OCI-LY1 (cell line): Measurements from ENCODE around the gene CAPN12.
"Not testable (repeated sequence)": the region's sequence is repeated elsewhere in the genome, so short reads cannot be mapped to it uniquely, and the experiment has no call there.

Experiments
- EZH2 ChIP-seq: fragments of 200-600 bp; sonication (generic), shearing (Covaris generic); IDR thresholded peaks from 2 replicates; pipeline ENCODE4 v1.8.0; 2017; ENCODE audit warnings: borderline replicate concordance, mixed run types, mild to moderate bottlenecking, antibody characterized with exemption, low read length, moderate library complexity, mixed read lengths
- TF ChIP-seq, protein P1 (sequence below): fragments of 200-600 bp; sonication (generic), shearing (Covaris generic); IDR thresholded peaks from 2 replicates; pipeline ENCODE4 v1.5.1; 2017; ENCODE audit warnings: mild to moderate bottlenecking, antibody characterized with exemption, low read length, moderate library complexity, mixed read lengths

DNA sequence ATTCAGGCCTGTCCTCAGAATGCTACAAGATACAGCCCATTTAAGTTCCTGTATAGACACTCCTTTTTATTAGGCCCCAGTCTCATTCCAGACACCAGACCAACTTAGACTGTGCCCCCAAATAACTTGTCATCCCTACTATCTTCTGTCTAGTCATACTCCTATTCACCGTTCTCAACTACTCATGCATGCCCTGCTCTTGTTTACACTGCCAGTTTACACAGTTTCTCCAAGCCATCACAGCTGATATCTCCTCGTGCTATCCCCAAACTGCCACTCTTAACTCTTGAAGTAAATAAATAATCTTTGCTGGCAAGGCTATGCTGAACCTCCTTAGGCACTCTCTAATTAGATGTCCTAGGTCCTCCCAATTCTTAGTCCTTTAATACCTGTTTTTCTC is 9.9 kb upstream of the CAPN12 start:
- TF ChIP-seq, protein P1, sequence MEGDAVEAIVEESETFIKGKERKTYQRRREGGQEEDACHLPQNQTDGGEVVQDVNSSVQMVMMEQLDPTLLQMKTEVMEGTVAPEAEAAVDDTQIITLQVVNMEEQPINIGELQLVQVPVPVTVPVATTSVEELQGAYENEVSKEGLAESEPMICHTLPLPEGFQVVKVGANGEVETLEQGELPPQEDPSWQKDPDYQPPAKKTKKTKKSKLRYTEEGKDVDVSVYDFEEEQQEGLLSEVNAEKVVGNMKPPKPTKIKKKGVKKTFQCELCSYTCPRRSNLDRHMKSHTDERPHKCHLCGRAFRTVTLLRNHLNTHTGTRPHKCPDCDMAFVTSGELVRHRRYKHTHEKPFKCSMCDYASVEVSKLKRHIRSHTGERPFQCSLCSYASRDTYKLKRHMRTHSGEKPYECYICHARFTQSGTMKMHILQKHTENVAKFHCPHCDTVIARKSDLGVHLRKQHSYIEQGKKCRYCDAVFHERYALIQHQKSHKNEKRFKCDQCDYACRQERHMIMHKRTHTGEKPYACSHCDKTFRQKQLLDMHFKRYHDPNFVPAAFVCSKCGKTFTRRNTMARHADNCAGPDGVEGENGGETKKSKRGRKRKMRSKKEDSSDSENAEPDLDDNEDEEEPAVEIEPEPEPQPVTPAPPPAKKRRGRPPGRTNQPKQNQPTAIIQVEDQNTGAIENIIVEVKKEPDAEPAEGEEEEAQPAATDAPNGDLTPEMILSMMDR: not testable (repeated sequence)
- TF ChIP-seq EZH2: not testable (repeated sequence)
